Breast epithelium (tissue), 3 donors: ENCODE measurements around the gene ENOX1.

Experiments used
- CTCF ChIP-seq, 3 donors: fragments of 450-650 bp; IDR thresholded peaks; one replicate each; pipeline ENCODE4 v1.5.1; 2016 to 2017; ENCODE audit warnings: antibody characterized with exemption in 3 of 3, mild to moderate bottlenecking in 3 of 3, moderate library complexity in 3 of 3
- POLR2A ChIP-seq: fragments of 450-650 bp; IDR thresholded peaks from one replicate; pipeline ENCODE4 v1.6.1; 2016; ENCODE audit warnings: antibody characterized with exemption, mild to moderate bottlenecking, moderate library complexity
- POLR2AphosphoS5 ChIP-seq, 3 donors: sonication (generic); formaldehyde crosslinking; IDR thresholded peaks; one replicate each; pipeline ENCODE4 v1.6.1; 2017; ENCODE audit warnings: antibody characterized with exemption in 3 of 3

- TF ChIP-seq POLR2A, result no peak
- no peak for TF ChIP-seq CTCF (IDR thresholded peaks at IDR 0.05)
- no peak for TF ChIP-seq POLR2AphosphoS5 (IDR thresholded peaks at IDR 0.05)
These were observed 619.9 kb downstream of the ENOX1 start for GRCh38 chr13:43166644-43167457.
